ENCODE results near the gene SLC41A1. TPM values are rescaled to one million over a fixed set of nuclear protein-coding genes. Genes with fewer than 3 reads are reported as not detected.

SLC41A1 gene
- total and polyA plus RNA-seq, 2 donors (not counting 1 experiment from before 2014, with no cell fraction given) = 15.8 to 24.2 TPM

GRCh38 chr1:205739348-205740160 is 73.4 kb downstream of the SLC41A1 start:
- Mint-ChIP-seq H3K4me1 (peaks cover 44% of the 10 kb centered on the region), H3K27me3 (no peaks in the 10 kb centered on the region), H3K4me3 (no peak overlapping the region), H3K27ac (no peak overlapping the region), H3K9me3 (ENCODE audit: insufficient read depth) (no peaks in the 10 kb centered on the region)
- Histone ChIP-seq H3K79me2 (ENCODE audit: control insufficient read depth, insufficient read depth, low read length) (peaks cover 85% of the 10 kb centered on the region), H4K20me1 (ENCODE audit: control insufficient read depth, insufficient read depth, low read length, poor library complexity, severe bottlenecking) (peaks cover 55% of the 10 kb centered on the region), H3K4me2 (replicated peaks; ENCODE audit: low read depth, low read length, poor library complexity, severe bottlenecking) (no peak overlapping the region), H3K4me1 (ENCODE audit: control insufficient read depth in 2 of 2, insufficient read depth in 2 of 2, low read length in 2 of 2) (peaks cover 10 to 19% of the 10 kb centered on the region in 2 donors), H2AFZ (ENCODE audit: insufficient read depth, low read depth, low read length, poor library complexity, severe bottlenecking) (no peak overlapping the region), H3K9ac (ENCODE audit: low read length) (no peak overlapping the region), H3K27ac (ENCODE audit: low read length in 2 of 2) (no peak overlapping the region), H3K9me3 (ENCODE audit: control extremely low read depth in 1 of 3, control insufficient read depth in 2 of 3, insufficient read depth in 1 of 3, low read length in 2 of 3) (peaks cover 0 to 4% (median 0%) of the 10 kb centered on the region in 3 donors), H3K4me3 (ENCODE audit: control extremely low read depth in 1 of 5, extremely low read depth in 1 of 5, insufficient read depth in 1 of 5, low read depth in 2 of 5, low read length in 4 of 5) (no peak overlapping the region), H3K36me3 (replicated peaks in 1 of 2; ENCODE audit: control extremely low read depth in 1 of 2, control insufficient read depth in 1 of 2, extremely low read depth in 1 of 2, insufficient read depth in 2 of 2, low read length in 1 of 2) (peaks cover 1 to 5% of the 10 kb centered on the region in 2 experiments), H3K27me3 (replicated peaks in 1 of 4; ENCODE audit: control extremely low read depth in 1 of 4, control insufficient read depth in 3 of 4, insufficient read depth in 4 of 4, low read length in 3 of 4) (no peaks in the 10 kb centered on the region)
- POLR2A ChIA-PET = no interaction called here
- CTCF ChIA-PET = interaction anchor here (1.2 to 1.9 kb wide), 2 partner anchors 26 to 28 kb away, joined by 4 to 8 read pairs; no protein-coding TSS in a partner anchor
- DNase-seq (no peak), ATAC-seq (ENCODE audit: low read depth) (no peak)
- WGBS (ENCODE audit: insufficient coverage) = 43% methylated on average over 1 of the region's 5 CpGs
- no peak for TF ChIP-seq CTCF (IDR thresholded peaks at IDR 0.05)
- no peak for TF ChIP-seq EZH2 (IDR thresholded peaks at IDR 0.05; ENCODE audit: borderline replicate concordance, insufficient read depth, low read depth, low read length, poor library complexity, severe bottlenecking)
- intact Hi-C loops (cut with micrococcal nuclease) = loop anchor here (5.0 to 10.0 kb wide), 2 partner anchors 33 to 615 kb away; partner anchors contain the start of gene RBBP5

Other genes starting within 250 kb of the SLC41A1 start
- gene ELK4, start 181.2 kb downstream of the SLC41A1 start, total RNA-seq = 143 and 151 TPM in 2 replicates
- gene ELK4, start 181.2 kb downstream of the SLC41A1 start, polyA plus RNA-seq = 11.0 and 13.9 TPM in 2 replicates
- gene SLC45A3, start 132.7 kb downstream of the SLC41A1 start, total RNA-seq = 4.7 and 5.0 TPM in 2 replicates
- gene SLC45A3, start 132.7 kb downstream of the SLC41A1 start, polyA plus RNA-seq = 23.9 and 27.4 TPM in 2 replicates
- 87.6 and 90.1 TPM in 2 replicates for gene NUCKS1, start 63.0 kb downstream of the SLC41A1 start, total RNA-seq
- gene NUCKS1, start 63.0 kb downstream of the SLC41A1 start, polyA plus RNA-seq = 6.5 and 11.6 TPM in 2 replicates
- 59.7 and 61.4 TPM in 2 replicates for gene RAB29, start 37.7 kb downstream of the SLC41A1 start, total RNA-seq
- 51.7 and 62.3 TPM in 2 replicates for gene RAB29, start 37.7 kb downstream of the SLC41A1 start, polyA plus RNA-seq
- gene PM20D1, start 36.9 kb upstream of the SLC41A1 start, total RNA-seq = 2.3 and 3.3 TPM in 2 replicates
- 2.0 and 2.1 TPM in 2 replicates for gene PM20D1, start 36.9 kb upstream of the SLC41A1 start, polyA plus RNA-seq
- gene SLC26A9, start 130.3 kb upstream of the SLC41A1 start, total RNA-seq = not detected in 2 replicates
- not detected in 2 replicates for gene SLC26A9, start 130.3 kb upstream of the SLC41A1 start, polyA plus RNA-seq
- not detected in 2 replicates for gene RAB7B, start 190.2 kb upstream of the SLC41A1 start, total RNA-seq
- not detected in 2 replicates for gene RAB7B, start 190.2 kb upstream of the SLC41A1 start, polyA plus RNA-seq
- not detected in 2 replicates for gene CTSE, start 210.7 kb upstream of the SLC41A1 start, total RNA-seq
- gene CTSE, start 210.7 kb upstream of the SLC41A1 start, polyA plus RNA-seq = not detected in 2 replicates
- gene RHEX, start 240.0 kb upstream of the SLC41A1 start, total RNA-seq = 12.8 and 14.1 TPM in 2 replicates
- 0.45 and 1.8 TPM in 2 replicates for gene RHEX, start 240.0 kb upstream of the SLC41A1 start, polyA plus RNA-seq

Data from B cell (primary cell).